Hematopoietic multipotent progenitor cell treated with erythropoietin and hydrocortisone succinate and interleukin-3 and kit ligand, for 17 days (in vitro differentiated cells): ENCODE results near the gene CD244.
"Not testable (repeated sequence)": the region's sequence is repeated elsewhere in the genome, so short reads cannot be mapped to it uniquely, and the experiment has no call there.

Experiments used
- DNase-seq: peaks from one replicate; pipeline ENCODE4 v3.0.0-alpha.2; 2015; ENCODE audit warnings: low spot score

The CD244 gene, protein sequence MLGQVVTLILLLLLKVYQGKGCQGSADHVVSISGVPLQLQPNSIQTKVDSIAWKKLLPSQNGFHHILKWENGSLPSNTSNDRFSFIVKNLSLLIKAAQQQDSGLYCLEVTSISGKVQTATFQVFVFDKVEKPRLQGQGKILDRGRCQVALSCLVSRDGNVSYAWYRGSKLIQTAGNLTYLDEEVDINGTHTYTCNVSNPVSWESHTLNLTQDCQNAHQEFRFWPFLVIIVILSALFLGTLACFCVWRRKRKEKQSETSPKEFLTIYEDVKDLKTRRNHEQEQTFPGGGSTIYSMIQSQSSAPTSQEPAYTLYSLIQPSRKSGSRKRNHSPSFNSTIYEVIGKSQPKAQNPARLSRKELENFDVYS

DNA sequence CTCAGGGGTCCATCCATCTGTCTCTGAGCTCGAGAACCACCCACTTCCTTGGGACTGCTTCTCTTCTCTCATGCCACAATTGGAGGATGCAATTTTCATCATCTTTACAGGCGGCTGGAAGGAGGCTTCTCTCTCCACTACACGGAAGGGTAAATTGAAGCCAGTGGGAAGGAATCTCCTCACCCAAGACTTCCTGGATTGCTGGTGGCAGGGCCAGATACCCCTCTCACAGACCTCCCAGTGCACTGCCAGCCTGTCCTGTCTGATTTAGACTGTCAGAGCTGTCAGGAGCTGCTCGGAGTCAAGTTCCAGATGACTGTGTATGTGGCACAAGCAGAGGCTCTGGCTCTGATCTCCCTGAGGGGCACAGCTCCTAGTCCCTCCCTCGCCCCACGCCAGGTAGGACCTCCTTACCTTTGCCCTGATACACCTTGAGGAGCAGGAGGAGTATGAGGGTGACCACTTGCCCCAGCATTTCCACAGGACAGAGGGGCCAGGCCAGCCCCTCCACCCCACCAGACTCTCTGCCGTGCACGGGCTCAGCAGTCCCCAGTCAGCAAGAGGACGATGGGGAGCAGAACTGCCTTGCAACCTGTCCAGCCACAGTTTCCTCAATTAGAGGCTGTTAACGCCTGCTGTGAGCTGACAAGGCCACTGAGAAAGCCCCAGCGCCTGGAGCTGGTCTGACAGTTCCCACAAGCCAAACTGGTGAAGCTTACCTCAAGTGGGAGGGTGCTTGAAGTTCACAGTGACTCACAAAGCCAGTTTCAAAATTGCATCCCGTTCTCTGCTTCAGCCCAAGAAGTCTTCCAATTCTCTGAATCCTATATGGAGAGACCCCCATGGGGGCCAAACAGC, at the start of gene CD244:
Gene CD244, minus strand, starts transcription at position 685 of the 858 bp plus-strand sequence. Its CDS starts 210 bp downstream, at position 475.
- DNase-seq: peak; percentile 30

DNA sequence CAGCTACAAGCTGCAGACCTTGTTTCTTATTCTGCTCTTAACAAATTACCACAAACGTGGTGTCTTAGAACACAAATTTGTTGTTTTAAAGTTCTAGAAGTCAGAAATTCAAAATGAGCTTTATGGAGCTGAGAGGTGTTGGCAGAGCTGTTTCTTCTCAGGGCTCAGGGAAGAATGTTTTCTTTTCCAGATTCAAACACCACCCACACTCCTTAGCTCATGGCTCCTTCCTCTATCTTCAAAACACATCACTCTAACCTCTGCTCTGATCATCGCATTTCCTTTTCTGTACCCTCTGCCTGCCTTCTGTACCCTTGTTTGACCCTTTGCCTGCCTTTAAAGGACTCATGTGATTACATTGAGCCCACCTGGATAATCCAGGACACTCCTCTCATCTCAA, 49.2 kb upstream of the CD244 start:
- DNase-seq: no peak

DNA sequence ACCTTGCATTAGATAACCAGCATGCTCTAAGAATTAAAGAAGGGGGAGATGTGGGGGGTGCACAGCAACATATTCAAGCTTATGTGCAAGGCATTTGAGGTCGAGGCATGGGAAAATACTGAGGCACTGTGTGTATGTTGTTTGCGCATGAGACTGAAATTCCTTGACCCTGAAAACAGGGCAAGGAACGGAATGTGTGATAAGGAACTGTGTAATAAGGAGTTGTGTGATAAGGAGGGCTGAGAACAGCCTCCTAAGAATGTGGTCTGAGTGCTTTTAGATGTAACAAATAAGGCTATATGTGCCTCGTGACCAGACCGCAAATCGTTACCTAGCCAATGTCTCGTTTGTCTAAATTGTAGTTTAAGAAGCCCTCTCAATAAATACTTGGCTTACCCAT, 48.8 kb upstream of the CD244 start:
- peak; percentile 23 for DNase-seq

DNA sequence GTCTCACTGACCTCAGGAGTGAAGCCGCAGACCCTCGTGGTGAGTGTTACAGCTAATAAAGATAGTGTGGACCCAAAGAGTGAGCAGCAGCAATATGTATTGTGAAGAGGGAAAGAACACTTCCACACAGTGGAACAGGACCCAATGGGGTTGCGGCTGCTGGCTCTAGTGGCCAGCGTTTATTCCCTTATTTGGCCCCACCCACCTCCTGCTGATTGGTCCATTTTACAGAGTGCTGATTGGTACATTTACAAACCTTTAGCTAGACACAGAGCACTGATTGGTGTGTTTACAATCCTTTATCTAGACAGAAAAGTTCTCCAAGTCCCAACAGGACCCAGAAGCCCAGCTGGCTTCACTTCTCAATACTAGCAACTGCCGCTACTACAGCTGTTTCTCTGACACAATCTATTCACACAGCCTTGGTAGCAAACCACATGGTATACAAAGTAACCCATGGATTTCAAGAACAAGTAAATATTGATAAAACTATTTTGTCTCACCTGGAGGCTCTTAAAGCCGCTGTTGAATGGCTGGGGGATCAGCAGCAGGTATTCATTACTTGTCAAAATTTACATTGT, 47.6 kb upstream of the CD244 start:
- no peak for DNase-seq

DNA sequence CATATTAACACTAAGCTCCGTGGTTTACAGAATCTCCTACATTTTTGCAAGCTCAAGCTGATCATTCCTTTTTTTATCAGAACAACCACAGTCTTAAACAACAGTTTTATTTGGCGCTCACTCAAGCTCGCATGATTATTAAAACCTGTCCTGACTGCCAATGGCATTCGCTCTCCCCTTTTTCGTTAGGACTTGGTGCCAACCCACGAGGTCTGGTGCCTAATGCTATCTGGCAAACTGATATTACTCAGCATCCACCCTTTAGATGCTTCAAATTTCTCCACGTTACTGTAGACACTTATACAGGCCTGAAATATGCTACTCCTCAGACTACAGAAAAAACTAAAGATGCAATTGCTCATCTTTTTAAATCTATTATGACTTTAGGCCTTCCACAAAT, 45.3 kb upstream of the CD244 start:
- DNase-seq: peak; percentile 74

DNA sequence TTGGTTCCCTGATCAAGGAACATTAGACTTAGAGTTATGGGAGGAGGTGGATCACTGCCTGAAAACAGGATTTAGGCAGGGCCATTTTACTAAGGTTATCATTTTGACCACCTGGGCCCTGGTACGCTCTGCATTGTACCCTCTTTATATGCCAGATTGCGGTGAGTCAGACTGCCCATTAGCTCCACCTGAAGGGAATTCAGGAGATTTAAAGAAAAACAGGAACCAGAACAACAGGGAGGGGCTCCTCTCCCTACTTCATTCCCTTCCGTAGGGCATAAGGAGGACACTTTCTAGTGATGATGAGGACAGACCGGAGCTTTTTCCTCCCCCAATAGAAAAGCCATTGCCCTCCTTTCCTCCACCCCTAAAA, 42.9 kb upstream of the CD244 start:
- DNase-seq: no peak

DNA sequence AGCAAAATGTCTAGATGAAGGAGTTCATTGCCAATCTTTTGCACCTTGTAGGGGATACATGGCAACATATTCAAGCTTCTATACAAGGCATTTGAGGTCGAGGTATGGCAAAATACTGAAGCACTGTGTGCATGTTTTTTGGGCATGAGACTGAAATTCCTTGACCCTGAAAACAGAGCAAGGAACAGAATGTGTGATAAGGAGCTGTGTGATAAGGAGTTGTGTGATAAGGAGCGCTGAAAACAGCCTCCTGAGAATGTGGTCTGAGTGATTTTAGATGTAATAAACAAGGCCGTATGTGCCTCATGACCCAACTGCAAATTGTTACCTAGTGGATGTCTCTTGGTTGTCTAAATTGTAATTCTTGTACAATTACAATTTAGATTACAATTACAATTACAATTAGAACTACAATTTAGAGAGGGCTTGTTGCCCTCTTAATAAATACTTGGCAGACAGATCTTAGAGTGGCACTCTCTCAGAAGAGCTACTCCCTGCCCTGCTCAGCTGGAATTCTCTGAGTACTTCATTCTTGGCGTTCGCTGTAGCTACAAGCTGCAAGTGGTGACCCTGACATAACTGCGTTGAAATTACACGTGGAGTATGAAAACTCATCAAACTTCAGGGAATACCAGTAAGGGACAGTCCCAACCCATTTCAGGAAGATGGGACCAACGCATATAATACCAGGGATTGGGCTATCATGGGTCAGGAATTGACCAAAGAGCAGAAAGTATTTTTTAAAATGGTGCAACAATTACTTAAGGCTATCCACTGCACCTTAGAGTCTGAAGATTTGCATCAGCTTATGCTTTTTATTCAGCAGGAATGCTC, 42.3 kb upstream of the CD244 start:
- no peak for DNase-seq

DNA sequence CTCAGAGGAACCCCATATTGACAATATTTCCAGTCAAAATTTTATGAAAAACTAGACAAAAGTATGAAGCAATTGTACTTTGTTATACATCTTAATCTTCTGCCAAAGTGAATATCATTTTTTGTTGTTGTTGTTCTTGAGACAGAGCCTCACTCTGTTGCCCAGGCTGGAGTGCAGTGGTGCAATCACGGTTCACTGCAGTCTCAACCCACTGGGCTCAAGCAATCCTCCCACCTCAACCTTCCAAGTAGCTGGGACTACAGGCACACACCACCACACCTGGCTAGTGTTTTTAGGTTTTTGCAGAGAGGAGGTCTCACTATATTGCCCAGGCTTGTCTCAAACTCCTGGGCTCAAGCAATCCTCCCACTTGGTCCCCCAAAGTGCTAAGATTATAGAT, 39.6 kb upstream of the CD244 start:
- DNase-seq: not testable (repeated sequence)

DNA sequence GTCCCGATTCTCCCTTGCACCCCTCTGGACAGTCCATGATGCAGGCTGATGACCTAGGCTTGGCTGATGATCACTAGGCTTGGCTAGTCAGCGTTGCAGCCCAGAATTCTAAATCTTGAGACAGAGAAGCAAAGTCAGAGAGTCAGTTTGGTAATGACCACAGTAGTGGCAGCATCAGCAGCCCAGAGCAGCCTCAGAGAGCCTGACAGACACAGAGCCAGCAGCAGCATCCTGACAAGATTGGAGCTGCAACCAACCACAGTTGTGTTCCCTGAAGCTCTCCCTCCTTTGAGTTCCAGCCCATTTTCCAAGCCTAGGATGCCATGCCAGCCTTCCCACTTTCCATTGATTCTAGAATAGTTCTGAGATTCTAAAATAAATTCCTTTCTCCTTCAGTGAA, 39.1 kb upstream of the CD244 start:
- no peak for DNase-seq

DNA sequence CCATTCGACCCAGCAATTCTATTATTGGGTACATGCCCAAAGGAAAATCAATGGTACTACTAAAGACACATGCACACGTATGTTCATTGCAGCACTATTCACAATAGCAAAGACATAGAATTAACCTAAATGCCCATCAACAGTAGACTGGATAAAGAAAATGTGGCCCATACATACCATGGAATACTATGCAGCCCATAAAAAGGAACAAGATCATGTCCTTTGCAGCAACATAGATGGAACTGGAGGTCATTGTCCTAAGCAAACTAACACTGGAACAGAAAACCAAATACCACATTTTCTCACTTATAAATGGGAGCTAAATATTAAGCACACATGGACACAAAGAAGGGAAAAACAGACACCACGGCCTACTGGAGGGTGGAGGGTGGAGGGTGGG, 38.0 kb upstream of the CD244 start:
- DNase-seq: not testable (repeated sequence)

DNA sequence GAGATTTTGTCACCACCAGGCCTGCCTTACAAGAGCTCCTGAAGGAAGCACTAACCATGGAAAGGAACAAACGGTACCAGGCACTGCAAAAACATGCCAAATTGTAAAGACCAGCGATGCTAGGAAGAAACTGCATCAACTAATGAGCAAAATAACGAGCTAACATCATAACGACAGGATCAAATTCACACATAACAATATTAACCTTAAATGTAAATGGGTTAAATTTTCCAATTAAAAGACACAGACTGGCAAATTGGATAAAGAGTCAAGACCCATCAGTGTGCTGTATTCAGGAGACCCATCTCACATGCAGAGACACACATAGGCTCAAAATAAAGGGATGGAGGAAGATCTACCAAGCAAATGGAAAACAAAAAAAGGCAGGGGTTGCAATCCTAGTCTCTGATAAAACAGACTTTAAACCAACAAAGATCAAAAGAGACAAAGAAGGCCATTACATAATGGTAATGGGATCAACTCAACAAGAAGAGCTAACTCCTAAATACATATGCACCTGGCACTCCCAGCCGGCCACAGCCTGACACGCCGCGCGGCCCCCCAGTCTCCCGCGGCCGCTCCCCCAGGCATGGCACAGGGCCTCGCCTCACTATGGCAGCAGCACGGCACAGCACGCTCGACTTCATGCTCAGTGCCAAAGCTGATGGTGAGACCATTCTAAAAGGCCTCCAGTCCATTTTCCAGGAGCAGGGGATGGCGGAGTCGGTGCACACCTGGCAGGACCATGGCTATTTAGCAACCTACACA, 31.9 kb upstream of the CD244 start:
- not testable (repeated sequence) for DNase-seq

DNA sequence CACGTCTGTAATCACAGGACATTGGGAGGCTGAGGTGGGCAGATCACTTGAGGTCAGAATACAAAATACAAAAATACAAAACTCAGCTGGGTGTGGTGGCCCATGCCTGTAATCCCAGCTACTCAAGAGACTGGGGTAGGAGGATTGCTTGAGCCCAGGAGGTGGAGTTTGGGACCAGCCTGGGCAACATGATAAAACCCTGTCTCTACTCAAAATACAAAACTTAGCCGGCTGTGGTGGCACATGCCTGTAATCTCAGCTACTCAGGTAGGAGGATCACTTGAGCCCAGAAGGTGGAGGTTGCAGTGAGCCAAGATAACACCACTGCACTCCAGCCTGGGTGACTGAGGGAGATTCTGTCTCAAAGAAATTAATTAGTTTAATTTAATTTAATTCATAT, 28.8 kb upstream of the CD244 start:
- peak; percentile 41 for DNase-seq

DNA sequence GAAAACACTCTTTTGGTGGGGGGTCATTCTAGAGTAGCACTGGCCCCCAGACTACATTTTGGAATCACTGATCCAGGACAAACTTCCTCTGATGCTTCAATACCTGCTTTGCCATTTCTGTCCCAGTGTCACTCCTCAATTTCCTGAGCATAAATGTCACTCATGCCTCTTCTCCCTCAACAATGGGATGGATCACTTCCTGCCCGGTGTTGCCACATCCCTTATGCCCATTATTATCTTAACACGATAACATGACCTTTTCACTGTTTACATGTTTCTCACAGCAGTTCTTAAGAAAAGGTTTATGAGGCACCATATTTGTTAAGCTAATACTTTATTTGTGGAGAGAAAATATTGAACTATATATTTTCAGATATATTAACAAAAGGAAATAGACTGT, 26.2 kb upstream of the CD244 start:
- no peak for DNase-seq

DNA sequence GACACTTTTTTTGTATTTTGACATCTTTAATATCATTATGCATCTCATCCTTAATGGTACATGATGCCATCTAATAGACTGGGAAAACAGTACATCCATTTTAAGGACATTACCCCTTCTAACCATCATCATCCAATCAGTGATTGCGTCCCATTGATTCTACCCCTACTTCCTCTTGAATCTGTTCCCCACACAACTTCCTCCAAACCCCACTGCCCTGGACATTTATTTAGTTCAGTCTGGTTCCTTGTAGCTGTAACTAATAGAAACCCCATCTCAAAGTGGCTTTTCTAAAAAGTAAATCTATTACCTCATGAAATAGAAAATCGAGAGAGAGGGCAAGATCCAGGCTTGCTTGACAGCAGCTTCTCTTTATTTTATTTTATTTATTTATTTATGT, 24.4 kb upstream of the CD244 start:
- DNase-seq: no peak

DNA sequence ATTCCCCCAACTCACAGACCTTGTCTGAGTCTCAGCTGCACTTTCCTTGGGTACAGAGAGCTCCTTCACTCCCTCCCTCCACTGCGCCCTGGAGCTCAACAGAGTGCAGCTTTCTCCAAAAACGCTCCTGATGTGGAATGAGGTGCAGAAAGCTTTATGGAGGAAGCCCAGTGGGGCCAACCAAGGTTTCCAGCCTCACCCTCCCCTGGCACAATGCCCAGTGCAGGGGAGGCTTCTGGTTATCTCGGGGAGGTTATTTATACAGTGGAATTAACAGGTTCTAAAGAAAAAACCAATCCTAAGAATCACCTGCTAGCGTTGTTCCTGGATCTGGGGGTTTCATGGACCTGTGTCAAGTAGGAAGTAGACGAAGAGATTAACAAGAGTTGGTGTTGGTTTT, 22.4 kb upstream of the CD244 start, which contains the start of gene ITLN1:
Gene ITLN1, minus strand, starts transcription at position 139 of the 400 bp plus-strand sequence. CDS start 303 bp downstream, outside the sequence.
- peak; percentile 79 for DNase-seq

DNA sequence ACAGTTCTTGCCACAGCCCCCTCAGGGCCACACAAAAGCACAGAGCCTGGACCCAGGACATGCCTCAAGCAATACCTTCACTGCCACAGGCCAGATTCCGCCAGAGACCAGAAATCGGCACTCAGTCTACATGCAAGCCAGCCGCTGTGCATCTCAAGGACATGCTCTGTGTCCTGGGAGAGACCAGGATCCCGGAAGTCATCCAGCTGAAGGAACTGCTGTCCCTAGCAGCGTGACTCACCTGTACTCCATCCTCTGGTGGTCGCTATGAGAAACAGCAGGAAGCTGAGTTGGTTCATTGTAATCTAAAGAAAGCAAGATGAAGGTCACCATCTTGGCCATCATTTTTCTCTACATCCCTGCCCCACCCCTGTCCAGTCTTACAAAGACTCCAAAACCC, 21.9 kb upstream of the CD244 start:
- DNase-seq: no peak

DNA sequence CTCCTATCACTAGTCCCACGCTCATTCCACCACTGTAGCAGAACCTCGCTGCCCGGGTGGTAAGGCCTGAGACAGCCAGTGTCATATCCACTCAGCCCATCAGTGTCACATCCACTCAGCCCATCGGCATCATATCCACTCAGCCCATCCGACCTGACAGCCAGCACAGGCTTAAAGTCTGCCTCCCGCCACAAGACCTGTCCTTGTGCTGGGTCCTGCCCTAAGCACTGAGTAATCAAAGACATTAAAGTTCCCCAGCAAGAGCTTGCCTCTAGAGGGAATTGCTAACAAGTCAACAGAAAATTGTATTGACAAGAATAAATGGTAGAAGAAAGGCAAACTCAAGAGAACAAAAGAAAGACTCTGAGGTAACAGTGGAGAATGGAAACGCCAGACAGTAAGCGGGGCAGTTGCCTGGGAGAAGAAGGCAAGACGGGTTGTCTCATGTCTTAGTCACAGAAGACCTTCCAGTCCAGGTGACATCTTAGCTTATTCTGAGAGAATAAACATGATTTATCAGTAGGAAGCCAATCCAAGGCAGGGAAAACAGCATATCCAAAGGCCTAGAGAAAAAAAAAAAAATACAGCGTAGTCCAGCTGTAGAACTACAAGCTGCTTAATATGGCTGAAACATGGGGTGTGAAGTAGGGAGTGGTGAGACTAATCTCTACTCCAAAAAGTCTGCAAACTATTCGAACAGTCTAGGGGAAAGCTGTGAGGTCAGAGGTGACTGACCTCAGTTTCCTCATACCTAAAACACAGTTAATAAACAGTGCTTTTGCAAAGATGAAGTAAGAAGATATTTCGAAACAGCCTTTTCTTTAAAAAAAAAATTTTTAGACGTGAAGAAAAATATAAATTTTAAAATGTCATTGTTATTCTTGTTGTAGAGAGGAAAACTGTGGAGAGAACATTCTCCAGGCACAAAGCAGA, 21.2 kb upstream of the CD244 start:
- DNase-seq: no peak

DNA sequence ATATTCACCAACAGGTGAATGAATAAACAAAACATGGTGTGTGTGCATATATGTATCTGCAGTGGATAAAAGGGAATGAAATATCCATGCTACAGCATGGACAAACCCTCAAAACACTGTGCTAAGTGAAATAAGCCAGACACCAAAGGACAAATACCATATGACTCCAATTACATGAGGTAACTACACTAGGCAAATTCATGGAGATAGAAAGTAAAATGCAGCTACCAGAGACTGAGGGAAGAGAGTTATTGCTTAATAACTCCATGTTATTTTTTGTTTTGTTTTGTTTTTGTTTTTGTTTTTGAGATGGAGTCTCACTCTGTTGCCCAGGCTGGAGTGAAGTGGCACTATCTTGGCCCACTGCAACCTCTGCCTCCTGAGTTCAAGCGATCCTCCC, 19.9 kb upstream of the CD244 start:
- DNase-seq: no peak

DNA sequence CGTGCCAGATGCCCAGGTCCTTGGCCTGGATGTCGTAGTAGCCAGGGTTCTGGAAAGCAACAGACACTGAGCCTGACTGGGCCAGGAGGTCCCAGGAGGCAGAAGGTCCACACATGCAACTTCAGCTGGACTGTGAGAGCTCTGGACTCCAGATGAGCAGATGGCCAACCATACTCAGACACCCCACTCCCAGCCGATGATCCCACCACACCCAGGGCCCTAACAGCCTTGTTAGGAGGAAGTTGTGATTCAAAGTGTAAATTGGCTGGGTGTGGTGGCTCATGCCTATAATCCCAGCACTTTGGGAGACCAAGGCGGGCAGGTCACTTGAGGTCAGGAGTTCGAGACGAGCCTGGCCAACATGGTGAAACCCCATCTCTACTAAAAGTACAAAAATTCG, 18.6 kb upstream of the CD244 start:
- DNase-seq: not testable (repeated sequence)

DNA sequence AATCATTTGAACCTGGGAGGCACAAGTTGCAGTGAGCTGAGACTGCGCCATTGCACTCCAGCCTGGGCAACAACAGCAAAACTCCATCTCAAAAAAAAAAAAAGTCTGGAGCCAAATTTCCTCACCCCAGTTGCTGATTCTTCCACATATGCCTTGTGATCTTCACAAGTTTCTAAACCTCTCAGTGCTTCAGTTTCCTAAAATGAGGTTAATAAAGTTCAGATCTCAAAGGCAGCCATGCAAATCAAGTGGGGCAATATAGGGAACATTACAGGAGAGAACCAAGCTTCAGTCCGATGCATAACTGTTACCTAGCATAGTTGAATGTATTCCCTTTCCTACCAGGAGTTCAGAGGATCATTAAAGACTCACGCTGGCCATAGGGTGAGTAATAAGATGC, 17.5 kb upstream of the CD244 start:
- DNase-seq: no peak
